NB4 (cell line): ENCODE results near the gene SLC25A39.
A peak's percentile ranks its signal among the peaks of the same experiment; 100 is the strongest.

ENCODE experiments used
- DNase-seq: peaks from one replicate; pipeline ENCODE4 v3.0.0; 2010; ENCODE audit warnings: low read depth
- H3K4me3 ChIP-seq: one replicate; pipeline ENCODE4 v1.5.1; 2011; ENCODE audit warnings: mild to moderate bottlenecking, low read depth, low read length, moderate library complexity
- CTCF ChIP-seq: IDR thresholded peaks from one replicate; pipeline ENCODE4 v1.5.1; 2012; ENCODE audit warnings: low read depth, low read length
- MYC ChIP-seq: IDR thresholded peaks from 2 replicates; pipeline ENCODE4 v1.6.1; 2011; ENCODE audit warnings: low read depth, low read length
- POLR2A ChIP-seq: IDR thresholded peaks from 2 replicates; pipeline ENCODE4 v1.6.1; 2011; ENCODE audit warnings: mild to moderate bottlenecking; ENCODE audit not compliant: insufficient read length; ENCODE audit errors: extremely low read depth
- TF ChIP-seq, protein P1 (sequence below): IDR thresholded peaks from 2 replicates; pipeline ENCODE4 v1.6.1; 2011; ENCODE audit warnings: low read depth, low read length

SLC25A39 gene

GRCh38 chr17:44353672-44354331 is 29.2 kb upstream of the SLC25A39 start:
- no peak for DNase-seq
- TF ChIP-seq POLR2A (no peak), CTCF (no peak), MYC (no peak)
- TF ChIP-seq, protein P1, sequence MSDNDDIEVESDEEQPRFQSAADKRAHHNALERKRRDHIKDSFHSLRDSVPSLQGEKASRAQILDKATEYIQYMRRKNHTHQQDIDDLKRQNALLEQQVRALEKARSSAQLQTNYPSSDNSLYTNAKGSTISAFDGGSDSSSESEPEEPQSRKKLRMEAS = no peak
- H3K4me3 ChIP-seq = no peak overlapping the region

- no peak for DNase-seq
- no peak for TF ChIP-seq CTCF
- TF ChIP-seq, protein P1 = no peak
- TF ChIP-seq POLR2A = no peak
- no peak for TF ChIP-seq MYC
- H3K4me3 ChIP-seq = no peak overlapping the region
Observed at GRCh38 chr17:44352828-44353671, 28.4 kb upstream of the SLC25A39 start.

- DNase-seq = no peak
- no peak overlapping the region for H3K4me3 ChIP-seq
- TF ChIP-seq, protein P1 = no peak
- TF ChIP-seq CTCF (no peak), MYC (no peak), POLR2A (no peak)
Observed at GRCh38 chr17:44351961-44352827, 27.6 kb upstream of the SLC25A39 start.

DNA sequence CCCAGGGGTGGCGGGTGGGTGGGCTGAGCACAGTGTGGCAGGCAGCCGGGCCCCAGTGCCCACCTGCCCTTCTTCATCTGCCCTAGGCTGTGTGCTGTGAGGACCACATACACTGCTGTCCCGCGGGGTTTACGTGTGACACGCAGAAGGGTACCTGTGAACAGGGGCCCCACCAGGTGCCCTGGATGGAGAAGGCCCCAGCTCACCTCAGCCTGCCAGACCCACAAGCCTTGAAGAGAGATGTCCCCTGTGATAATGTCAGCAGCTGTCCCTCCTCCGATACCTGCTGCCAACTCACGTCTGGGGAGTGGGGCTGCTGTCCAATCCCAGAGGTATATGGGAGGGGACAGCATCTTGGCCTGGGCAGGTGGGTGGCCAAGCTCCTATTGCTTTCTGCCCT is 26.8 kb upstream of the SLC25A39 start:
- no peak overlapping the region for H3K4me3 ChIP-seq
- no peak for TF ChIP-seq MYC
- no peak for DNase-seq

- DNase-seq = peak; percentile 77
- peak; percentile 86 for TF ChIP-seq CTCF
- TF ChIP-seq, protein P1 = no peak
- TF ChIP-seq POLR2A = no peak
Observed at GRCh38 chr17:44350733-44351226, 26.2 kb upstream of the SLC25A39 start.

DNA sequence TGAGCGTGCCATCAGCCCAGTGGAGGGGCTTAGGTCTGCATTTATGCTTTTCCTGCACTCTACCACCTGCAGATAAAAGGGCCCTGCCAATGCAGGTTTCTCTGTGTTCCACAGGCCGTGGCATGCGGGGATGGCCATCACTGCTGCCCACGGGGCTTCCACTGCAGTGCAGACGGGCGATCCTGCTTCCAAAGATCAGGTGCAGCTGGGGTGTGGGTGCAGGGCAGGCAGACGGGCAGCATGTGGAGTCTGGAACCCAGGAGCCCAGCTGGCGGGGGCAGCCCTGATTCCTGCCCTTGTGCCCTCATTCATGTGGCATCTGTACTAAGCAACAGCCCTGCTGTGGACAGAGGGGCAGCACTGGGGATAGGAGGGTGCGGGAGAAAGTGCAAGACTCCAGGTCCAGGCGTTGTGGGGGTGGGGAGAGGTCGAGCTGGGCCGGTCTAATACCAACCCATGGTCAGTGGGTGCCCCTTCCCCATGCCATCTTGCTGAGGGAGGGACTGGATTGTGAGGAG is 25.0 kb upstream of the SLC25A39 start:
- DNase-seq = no peak
- TF ChIP-seq MYC (no peak), CTCF (no peak), POLR2A (no peak)
- TF ChIP-seq, protein P1 = no peak
- no peak overlapping the region for H3K4me3 ChIP-seq

More at GRCh38 chr17:44350733-44351226, 26.2 kb upstream of the SLC25A39 start:
- no peak overlapping the region for H3K4me3 ChIP-seq
